Measurements from ENCODE around the gene TMEM161B.

Gene TMEM161B
- long read RNA-seq, transcript TMEM161B-201 (12 exons, 2,594 nt) = major isoform, 16 of 44 reads
- long read RNA-seq, partial matches to known transcripts = 3 of 44 reads
- long read RNA-seq, other reads (novel, unspliced or antisense) = 24 of 44 reads

- Histone ChIP-seq H3K4me3 (replicated peaks; ENCODE audit: insufficient read depth, low read length) (peak within 1 kb of the TSS; percentile 83), H3K27me3 (ENCODE audit: insufficient read depth, poor library complexity, severe bottlenecking) (no peaks in the 10 kb centered on the region), H3K27ac (replicated peaks) (peak within 1 kb of the TSS; percentile 77)
- DNase-seq (ENCODE audit: low read depth in 1 of 2, low spot score in 1 of 2) = peak; percentile 71 to 87
- TF ChIP-seq CTCF (IDR thresholded peaks at IDR 0.05; ENCODE audit: insufficient read depth, low read length) (no peak), REST (IDR thresholded peaks at IDR 0.05; ENCODE audit: insufficient replicate concordance, low read depth) (no peak), SPI1 (IDR thresholded peaks at IDR 0.05; ENCODE audit: borderline replicate concordance, low read depth) (peak; percentile 11; the same call in 1 of the 2 replicates), GABPA (IDR thresholded peaks at IDR 0.05; ENCODE audit: low read depth) (peak; percentile 89), POLR2AphosphoS5 (IDR thresholded peaks at IDR 0.05; ENCODE audit: low read depth) (peak; percentile 45; the same call in 1 of the 2 replicates)
Measured at GRCh38 chr5:88268385-88269184, at the start of gene TMEM161B. Gene TMEM161B, minus strand, starts transcription at chr5:88268845. Its CDS starts 122 bp downstream, at chr5:88268723.

GRCh38 chr5:88304356-88304755 lies 35.7 kb upstream of the TMEM161B start:
- TF ChIP-seq POLR2AphosphoS5 (IDR thresholded peaks at IDR 0.05; ENCODE audit: low read depth) (no peak), CTCF (IDR thresholded peaks at IDR 0.05; ENCODE audit: insufficient read depth, low read length) (no peak), REST (IDR thresholded peaks at IDR 0.05; ENCODE audit: insufficient replicate concordance, low read depth) (no peak), SPI1 (IDR thresholded peaks at IDR 0.05; ENCODE audit: borderline replicate concordance, low read depth) (no peak), GABPA (IDR thresholded peaks at IDR 0.05; ENCODE audit: low read depth) (no peak)
- H3K4me3 ChIP-seq (replicated peaks; ENCODE audit: insufficient read depth, low read length) = no peak overlapping the region
- no peak for DNase-seq (ENCODE audit: low read depth in 1 of 2, low spot score in 1 of 2)
- no peaks in the 10 kb centered on the region for H3K27me3 ChIP-seq (ENCODE audit: insufficient read depth, poor library complexity, severe bottlenecking)
- H3K27ac ChIP-seq (replicated peaks) = no peak overlapping the region

- DNase-seq (ENCODE audit: low read depth in 1 of 2, low spot score in 1 of 2) = no peak
- H3K27me3 ChIP-seq (ENCODE audit: insufficient read depth, poor library complexity, severe bottlenecking) = no peaks in the 10 kb centered on the region
- TF ChIP-seq POLR2AphosphoS5 (IDR thresholded peaks at IDR 0.05; ENCODE audit: low read depth) = no peak
- H3K27ac ChIP-seq (replicated peaks) = no peak overlapping the region
- H3K4me3 ChIP-seq (replicated peaks; ENCODE audit: insufficient read depth, low read length) = no peak overlapping the region
Measured at GRCh38 chr5:88298425-88298824, 29.8 kb upstream of the TMEM161B start.

- TF ChIP-seq GABPA (IDR thresholded peaks at IDR 0.05; ENCODE audit: low read depth) = no peak
- no peak for TF ChIP-seq REST (IDR thresholded peaks at IDR 0.05; ENCODE audit: insufficient replicate concordance, low read depth)
- TF ChIP-seq SPI1 (IDR thresholded peaks at IDR 0.05; ENCODE audit: borderline replicate concordance, low read depth) = no peak
- no peak for TF ChIP-seq POLR2AphosphoS5 (IDR thresholded peaks at IDR 0.05; ENCODE audit: low read depth)
- TF ChIP-seq CTCF (IDR thresholded peaks at IDR 0.05; ENCODE audit: insufficient read depth, low read length) = no peak
- H3K4me3 ChIP-seq (replicated peaks; ENCODE audit: insufficient read depth, low read length) = no peak overlapping the region
- no peak overlapping the region for H3K27ac ChIP-seq (replicated peaks)
- DNase-seq (ENCODE audit: low read depth in 1 of 2, low spot score in 1 of 2) = no peak
- no peaks in the 10 kb centered on the region for H3K27me3 ChIP-seq (ENCODE audit: insufficient read depth, poor library complexity, severe bottlenecking)
Measured at GRCh38 chr5:88290801-88291200, 22.2 kb upstream of the TMEM161B start.

Data from HL-60 (cell line).